ENCODE measurements around the gene MAPK10.

DNA sequence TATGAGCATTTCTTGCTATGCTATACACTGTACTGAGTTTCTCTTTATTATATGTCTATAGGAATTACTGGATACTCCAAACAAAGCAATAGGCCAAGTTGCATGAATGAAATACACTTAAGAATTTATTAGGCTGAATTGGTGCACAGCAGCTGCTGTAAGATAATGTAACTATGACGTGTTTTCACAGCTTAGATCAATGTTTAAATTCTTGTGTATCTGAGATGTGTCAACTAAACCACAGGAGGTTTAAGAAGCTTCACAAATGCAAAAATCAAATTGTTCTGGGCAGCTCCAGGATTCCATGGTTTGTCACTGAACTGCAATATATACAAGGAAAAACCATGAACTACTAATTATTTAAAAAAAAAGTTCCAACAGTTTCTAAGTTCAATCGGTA, 156.7 kb downstream of the MAPK10 start:
- TF ChIP-seq NR2C2 (CRISPR knock-in tag; IDR thresholded peaks at IDR 0.05), result no peak
- TF ChIP-seq, protein P1, sequence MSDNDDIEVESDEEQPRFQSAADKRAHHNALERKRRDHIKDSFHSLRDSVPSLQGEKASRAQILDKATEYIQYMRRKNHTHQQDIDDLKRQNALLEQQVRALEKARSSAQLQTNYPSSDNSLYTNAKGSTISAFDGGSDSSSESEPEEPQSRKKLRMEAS (CRISPR knock-in tag; IDR thresholded peaks at IDR 0.05), result no peak
- TF ChIP-seq, protein P2, sequence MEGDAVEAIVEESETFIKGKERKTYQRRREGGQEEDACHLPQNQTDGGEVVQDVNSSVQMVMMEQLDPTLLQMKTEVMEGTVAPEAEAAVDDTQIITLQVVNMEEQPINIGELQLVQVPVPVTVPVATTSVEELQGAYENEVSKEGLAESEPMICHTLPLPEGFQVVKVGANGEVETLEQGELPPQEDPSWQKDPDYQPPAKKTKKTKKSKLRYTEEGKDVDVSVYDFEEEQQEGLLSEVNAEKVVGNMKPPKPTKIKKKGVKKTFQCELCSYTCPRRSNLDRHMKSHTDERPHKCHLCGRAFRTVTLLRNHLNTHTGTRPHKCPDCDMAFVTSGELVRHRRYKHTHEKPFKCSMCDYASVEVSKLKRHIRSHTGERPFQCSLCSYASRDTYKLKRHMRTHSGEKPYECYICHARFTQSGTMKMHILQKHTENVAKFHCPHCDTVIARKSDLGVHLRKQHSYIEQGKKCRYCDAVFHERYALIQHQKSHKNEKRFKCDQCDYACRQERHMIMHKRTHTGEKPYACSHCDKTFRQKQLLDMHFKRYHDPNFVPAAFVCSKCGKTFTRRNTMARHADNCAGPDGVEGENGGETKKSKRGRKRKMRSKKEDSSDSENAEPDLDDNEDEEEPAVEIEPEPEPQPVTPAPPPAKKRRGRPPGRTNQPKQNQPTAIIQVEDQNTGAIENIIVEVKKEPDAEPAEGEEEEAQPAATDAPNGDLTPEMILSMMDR (IDR thresholded peaks at IDR 0.05), result no peak
- TF ChIP-seq IRF2 (CRISPR knock-in tag; IDR thresholded peaks at IDR 0.05; ENCODE audit: borderline replicate concordance, low read depth), result no peak
- TF ChIP-seq, protein P3, sequence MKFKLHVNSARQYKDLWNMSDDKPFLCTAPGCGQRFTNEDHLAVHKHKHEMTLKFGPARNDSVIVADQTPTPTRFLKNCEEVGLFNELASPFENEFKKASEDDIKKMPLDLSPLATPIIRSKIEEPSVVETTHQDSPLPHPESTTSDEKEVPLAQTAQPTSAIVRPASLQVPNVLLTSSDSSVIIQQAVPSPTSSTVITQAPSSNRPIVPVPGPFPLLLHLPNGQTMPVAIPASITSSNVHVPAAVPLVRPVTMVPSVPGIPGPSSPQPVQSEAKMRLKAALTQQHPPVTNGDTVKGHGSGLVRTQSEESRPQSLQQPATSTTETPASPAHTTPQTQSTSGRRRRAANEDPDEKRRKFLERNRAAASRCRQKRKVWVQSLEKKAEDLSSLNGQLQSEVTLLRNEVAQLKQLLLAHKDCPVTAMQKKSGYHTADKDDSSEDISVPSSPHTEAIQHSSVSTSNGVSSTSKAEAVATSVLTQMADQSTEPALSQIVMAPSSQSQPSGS (CRISPR knock-in tag; IDR thresholded peaks at IDR 0.05; ENCODE audit: borderline replicate concordance, low read depth), result no peak
- no peak for TF ChIP-seq ZNF263 (CRISPR knock-in tag; IDR thresholded peaks at IDR 0.05; ENCODE audit: low read depth)
- TF ChIP-seq, protein P4, sequence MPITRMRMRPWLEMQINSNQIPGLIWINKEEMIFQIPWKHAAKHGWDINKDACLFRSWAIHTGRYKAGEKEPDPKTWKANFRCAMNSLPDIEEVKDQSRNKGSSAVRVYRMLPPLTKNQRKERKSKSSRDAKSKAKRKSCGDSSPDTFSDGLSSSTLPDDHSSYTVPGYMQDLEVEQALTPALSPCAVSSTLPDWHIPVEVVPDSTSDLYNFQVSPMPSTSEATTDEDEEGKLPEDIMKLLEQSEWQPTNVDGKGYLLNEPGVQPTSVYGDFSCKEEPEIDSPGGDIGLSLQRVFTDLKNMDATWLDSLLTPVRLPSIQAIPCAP (CRISPR knock-in tag; IDR thresholded peaks at IDR 0.05), result no peak
- no peak for TF ChIP-seq MXD4 (CRISPR knock-in tag; IDR thresholded peaks at IDR 0.05; ENCODE audit: borderline replicate concordance)
- no peak for TF ChIP-seq TEAD1 (CRISPR knock-in tag; IDR thresholded peaks at IDR 0.05)
- TF ChIP-seq, protein P5, sequence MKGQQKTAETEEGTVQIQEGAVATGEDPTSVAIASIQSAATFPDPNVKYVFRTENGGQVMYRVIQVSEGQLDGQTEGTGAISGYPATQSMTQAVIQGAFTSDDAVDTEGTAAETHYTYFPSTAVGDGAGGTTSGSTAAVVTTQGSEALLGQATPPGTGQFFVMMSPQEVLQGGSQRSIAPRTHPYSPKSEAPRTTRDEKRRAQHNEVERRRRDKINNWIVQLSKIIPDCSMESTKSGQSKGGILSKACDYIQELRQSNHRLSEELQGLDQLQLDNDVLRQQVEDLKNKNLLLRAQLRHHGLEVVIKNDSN (CRISPR knock-in tag; IDR thresholded peaks at IDR 0.05), result no peak

Measured in WTC11 (cell line).